Vagina (tissue), 2 donors: ENCODE results near the gene PTPN14.

Experiments used
- CTCF ChIP-seq, 3 experiments: fragments of 450-650 bp in 2 of 3; fragments of 200-600 bp in 1 of 3; sonication (generic) in 1 of 3; IDR thresholded peaks; one replicate each; pipeline ENCODE4 v1.5.1; 2017 to 2019; ENCODE audit warnings: antibody characterized with exemption in 3 of 3, mild to moderate bottlenecking in 2 of 3, moderate library complexity in 2 of 3
- POLR2A ChIP-seq, 2 donors: fragments of 450-650 bp; IDR thresholded peaks; one replicate each; pipeline ENCODE4 v1.6.1; 2017; ENCODE audit warnings: antibody characterized with exemption in 2 of 2, mild to moderate bottlenecking in 2 of 2, moderate library complexity in 2 of 2
- POLR2AphosphoS5 ChIP-seq, 2 donors: sonication (generic); formaldehyde crosslinking; IDR thresholded peaks; one replicate each; pipeline ENCODE4 v1.9.0; 2017; ENCODE audit warnings: antibody characterized with exemption in 2 of 2, mild to moderate bottlenecking in 2 of 2, low read depth in 1 of 2; ENCODE audit not compliant: insufficient read depth in 1 of 2

DNA sequence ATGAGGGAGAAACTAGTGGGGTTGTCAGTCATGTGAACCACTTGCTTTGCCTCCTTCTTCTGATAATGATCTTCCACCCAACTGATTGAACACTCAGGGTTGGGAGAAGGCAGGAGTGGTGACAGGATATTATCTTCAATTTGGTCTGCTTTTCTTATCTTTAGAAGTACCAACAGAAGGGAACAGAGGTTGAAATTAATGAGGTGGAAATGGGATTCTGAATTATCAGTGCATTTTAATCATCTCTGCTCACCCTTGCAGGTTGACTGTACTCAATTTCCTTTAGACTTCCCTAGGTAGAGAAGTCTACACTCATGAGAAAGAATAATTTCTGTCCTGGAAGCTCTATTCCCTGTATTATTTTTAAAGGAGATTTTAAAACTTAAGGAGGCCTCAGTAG, 19.9 kb upstream of the PTPN14 start:
- TF ChIP-seq POLR2A (IDR thresholded peaks at IDR 0.05) (no peak), CTCF (IDR thresholded peaks at IDR 0.05) (no peak), POLR2AphosphoS5 (IDR thresholded peaks at IDR 0.05; ENCODE audit: insufficient read depth in 1 of 2, low read depth in 1 of 2) (no peak)
